Iris pigment epithelial cell (primary cell): Measurements from ENCODE around the gene SHISA4.
A peak's percentile ranks its signal among the peaks of the same experiment; 100 is the strongest.
"Not testable (repeated sequence)": the region's sequence is repeated elsewhere in the genome, so short reads cannot be mapped to it uniquely, and the experiment has no call there.

Experiments
- DNase-seq: peaks from one replicate; pipeline ENCODE4 v3.0.0-alpha.2; 2011; ENCODE audit warnings: low read depth

Gene SHISA4

DNA sequence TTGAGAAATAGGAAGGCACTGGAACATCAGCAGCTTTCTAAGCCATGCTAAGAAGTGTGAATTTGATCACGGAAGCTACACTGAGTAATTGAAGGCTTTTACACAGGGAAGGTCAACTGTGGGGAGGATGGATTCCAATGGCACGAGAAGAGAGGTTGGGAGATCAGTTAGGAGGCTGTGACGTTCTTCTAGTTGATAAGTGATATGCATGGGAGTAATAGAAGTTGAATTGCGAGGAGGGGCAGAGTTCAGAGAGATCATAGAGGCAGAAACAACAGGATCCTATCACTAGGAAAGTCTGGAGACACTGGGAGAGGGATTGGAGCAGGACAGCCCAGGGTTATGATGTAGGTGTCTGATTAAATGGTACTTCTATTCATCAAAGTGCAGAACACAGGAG is 41.4 kb downstream of the SHISA4 start:
- no peak for DNase-seq

DNA sequence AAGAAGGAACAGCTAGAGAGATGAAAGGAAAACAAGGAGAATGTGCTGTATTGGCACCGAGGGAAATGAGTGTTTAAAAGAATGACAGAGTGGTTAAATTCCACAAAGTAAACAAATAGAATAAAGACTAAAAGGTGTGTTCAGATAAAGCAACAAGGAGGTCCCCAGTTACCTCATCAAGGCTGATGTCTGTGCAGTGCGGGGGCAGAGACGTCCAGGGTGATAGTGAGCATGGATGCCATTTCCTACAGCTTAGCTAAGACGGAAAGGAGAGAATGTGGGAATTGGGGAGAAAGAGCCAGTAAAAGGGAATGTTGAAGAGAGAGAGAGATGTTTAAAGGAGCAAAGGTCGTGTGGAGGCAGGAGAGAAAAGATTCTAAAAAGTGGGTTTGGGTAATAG is 42.1 kb downstream of the SHISA4 start:
- DNase-seq, result no peak

DNA sequence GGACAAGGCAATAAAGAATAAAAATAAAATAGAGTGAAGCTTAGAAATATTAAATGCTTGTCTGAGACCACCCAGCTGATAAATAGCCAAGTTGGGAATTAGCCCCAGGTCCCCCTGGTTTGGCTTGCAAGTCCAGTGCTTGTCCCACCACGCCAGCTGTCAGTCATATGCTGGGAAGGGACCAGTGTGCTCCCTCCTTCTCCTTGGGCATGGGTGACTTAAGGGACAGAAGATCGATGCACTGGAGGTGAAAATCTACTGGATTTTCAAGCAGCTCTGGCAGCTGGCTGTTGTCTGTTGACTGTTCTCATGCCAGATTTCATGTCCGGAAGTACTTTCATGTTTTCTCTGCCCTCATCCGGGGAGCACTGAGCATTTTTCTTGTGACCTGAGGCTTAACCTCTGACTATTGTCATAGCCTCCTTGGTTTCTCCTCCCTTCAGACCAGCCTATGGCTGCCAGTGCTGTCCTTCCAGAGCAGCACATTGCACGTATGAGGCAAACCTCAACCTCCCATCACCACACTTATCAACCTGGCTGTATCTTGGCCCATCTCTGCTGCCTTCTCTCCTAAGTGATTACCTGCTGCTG is 45.2 kb downstream of the SHISA4 start:
- peak; percentile 80 for DNase-seq

DNA sequence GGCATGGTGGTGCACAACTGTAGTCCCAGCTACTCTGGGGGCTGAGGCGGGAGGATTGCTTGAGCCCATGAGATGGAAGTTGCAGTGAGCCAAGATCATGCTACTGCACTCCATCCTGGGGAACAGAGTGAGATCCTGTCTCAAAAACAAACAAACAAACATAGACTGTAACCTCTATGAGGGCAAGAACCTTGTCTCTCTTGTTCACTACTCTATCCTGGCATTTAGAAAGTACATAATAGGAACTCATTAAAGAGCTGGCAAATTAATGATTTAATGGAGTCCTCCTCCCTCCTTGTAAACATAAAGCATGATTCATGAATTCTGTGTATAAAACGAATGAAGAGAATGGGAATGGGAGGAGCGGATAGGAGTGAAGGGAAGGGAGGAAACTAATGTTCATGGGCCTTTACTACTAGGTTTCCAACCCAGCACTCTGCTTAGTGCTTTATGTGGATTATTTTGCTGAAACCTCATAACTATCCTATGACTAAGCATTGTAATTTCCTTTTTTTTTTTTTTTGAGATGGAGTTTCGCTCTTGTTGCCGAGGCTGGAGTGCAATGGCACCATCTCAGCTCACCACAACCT is 49.0 kb downstream of the SHISA4 start:
- peak; percentile 82 for DNase-seq

DNA sequence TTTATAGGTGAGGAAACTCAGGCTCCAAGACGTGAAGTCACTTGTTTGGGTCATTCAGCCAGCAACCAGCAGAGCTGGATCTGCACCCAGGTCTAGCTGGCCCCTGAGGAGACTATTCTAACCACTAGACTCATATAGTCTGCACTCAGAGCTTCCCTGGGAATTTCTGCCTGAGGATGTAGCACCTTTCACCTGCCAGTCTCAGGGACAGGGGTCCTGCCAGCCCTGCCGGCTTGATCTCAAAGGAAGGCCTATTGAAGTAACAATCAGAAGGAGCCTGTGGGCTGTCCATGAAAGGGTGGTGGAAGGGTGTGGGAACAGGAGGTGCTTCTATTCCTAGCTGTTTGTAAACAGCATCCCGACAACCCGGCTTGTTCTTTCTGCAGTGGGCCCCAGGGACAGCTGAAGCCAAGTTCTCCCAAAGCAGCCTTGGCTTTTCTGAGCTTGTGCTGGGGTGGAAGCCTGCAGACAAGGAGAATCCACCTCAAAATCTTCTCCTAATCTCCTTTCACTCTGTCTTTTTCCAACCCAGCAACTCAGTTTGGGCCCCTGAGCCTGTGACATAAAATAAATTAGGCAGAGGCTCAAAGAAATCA is 49.8 kb downstream of the SHISA4 start:
- no peak for DNase-seq

DNA sequence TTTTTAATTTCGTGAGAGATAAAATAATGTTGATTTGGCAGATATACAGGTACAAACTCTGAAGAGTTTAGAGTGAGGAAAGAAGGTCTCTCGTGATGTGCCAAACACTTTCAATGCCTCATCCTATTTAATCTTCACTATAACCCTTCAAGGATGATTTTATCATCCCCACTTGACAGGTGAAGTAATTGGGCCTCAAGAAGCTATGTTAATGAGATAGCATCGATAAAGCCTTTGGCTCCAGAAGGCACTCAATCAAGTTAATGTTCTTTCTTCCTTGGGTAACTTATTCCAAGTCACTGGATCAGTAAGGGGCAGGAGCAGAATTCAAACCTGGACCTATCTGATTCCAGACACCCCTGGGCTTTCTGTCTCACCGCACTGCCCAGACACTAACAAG is 50.5 kb downstream of the SHISA4 start:
- no peak for DNase-seq

DNA sequence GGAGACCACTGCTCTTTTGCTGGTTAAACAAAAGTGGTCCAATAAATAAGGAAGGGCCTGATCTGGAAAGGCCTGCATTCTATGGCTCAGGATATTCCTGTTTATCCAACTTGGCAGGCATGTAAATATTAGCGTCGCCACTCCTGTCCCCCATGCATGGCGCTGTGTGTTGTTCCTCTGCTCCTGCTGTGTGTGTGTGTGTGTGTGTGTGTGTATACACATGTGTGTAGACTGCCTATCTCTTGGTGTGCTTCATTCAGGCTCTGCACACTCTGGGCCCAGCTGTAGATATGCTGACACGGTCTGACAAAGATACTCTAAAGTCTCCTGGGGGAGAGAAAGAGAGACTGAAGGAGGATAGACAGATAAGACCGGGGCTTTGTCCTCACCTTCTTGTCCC is 50.9 kb downstream of the SHISA4 start:
- no peak for DNase-seq

DNA sequence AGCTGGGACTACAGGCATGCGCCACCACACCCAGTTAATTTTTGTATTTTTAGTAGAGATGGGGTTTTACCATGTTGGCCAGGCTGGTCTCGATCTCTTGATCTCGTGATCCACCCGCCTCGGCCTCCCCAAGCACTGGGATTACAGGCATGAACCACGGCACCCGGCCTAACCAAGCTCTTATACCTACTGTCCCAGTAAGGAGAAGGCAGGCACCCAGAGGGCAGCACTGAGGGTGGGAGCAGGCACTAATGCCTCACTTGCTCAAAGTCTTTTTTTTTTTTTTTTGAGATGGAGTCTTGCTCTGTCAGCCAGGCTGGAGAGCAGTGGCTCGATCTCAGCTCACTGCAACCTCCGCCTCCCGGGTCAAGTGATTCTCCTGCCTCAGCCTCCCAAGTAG is 51.6 kb downstream of the SHISA4 start:
- not testable (repeated sequence) for DNase-seq

DNA sequence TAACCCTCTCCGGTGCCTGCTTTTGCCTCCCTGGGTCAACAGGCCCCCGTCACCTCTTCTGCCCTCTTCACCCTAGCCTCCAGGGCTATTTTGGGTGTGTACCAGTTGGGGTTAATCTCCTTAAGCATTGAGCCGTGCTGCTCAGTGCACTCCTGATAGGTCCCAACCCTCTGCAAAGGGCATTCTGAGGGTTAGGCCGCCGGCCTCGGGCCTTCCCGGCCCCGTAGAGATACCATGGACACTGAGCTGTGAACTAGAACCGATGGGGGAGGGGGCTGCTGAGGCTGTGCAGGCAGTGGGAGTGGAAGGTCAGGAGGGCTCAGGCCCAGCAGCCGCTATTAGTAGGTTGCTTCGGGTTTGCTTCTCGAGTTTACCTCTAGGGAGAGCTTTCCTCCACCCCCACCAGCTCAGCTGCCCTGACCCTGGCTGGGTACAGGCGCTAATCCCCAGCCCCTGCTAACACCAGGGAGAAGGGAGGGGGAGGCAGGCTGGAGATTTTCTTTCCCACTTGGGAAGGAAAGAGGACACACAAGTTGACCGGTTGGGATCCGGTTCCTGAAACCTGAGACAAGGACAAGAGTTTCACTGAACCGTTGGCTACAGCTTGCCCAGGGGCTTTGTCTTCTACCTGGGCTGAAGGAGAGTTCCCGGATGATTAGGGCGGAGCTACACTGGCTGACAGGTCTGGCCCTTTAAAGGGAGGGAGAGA is 52.9 kb downstream of the SHISA4 start:
- DNase-seq, result no peak

DNA sequence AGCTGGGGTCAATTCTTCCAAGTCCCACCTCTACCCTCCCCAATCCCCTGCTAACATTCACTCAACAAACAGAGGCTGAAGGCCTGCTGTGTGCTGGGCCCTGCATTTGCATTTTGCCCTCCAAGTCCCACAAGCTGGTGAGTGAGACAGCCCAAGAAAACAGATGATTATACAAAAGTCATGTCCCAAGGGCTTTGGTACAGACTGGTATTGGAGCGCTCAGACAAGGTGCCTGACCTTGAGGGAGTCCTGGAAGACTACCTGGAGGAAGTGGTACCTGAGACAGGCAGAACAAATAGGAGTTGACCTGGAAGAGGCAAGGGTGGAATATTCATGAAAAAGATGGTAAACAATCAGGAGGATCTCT is 53.4 kb downstream of the SHISA4 start:
- no peak for DNase-seq
